Suprapubic skin (tissue), 3 donors: ENCODE data around the gene CTNNA3.

Experiments
- POLR2AphosphoS5 ChIP-seq, 3 donors: sonication (generic); formaldehyde crosslinking; IDR thresholded peaks; one replicate each; pipeline ENCODE4 v1.6.1; 2017; ENCODE audit warnings: antibody characterized with exemption in 3 of 3
- TF ChIP-seq, protein P1 (sequence below), 2 donors: fragments of 200-600 bp in 1 of 2; fragments of 450-650 bp in 1 of 2; sonication (generic) in 1 of 2; IDR thresholded peaks; one replicate each; pipeline ENCODE4 v1.5.1; 2016 to 2019; ENCODE audit warnings: antibody characterized with exemption in 2 of 2, mild to moderate bottlenecking in 1 of 2, moderate library complexity in 1 of 2

DNA sequence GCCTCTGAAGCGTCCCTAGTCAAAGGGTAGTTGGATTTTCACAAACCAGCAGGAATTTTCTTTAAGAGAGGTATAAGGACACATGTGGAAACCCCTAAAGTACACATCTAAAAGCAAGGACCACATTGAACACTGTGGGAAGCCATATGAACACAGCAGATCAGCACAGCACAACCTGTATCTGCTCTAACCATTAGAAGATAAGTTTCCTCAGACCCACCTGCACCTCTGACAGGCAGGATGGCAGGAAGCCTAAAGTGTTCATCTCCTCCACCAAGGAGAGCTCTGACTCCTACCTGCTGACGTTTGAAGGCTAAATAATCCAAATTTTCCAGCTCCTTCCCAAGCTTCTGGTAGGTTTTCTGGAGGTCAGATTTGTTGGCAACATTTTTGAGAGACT, 174.4 kb downstream of the CTNNA3 start:
- TF ChIP-seq POLR2AphosphoS5 (IDR thresholded peaks at IDR 0.05) = no peak
- TF ChIP-seq, protein P1, sequence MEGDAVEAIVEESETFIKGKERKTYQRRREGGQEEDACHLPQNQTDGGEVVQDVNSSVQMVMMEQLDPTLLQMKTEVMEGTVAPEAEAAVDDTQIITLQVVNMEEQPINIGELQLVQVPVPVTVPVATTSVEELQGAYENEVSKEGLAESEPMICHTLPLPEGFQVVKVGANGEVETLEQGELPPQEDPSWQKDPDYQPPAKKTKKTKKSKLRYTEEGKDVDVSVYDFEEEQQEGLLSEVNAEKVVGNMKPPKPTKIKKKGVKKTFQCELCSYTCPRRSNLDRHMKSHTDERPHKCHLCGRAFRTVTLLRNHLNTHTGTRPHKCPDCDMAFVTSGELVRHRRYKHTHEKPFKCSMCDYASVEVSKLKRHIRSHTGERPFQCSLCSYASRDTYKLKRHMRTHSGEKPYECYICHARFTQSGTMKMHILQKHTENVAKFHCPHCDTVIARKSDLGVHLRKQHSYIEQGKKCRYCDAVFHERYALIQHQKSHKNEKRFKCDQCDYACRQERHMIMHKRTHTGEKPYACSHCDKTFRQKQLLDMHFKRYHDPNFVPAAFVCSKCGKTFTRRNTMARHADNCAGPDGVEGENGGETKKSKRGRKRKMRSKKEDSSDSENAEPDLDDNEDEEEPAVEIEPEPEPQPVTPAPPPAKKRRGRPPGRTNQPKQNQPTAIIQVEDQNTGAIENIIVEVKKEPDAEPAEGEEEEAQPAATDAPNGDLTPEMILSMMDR (IDR thresholded peaks at IDR 0.05) = no peak
